ENCODE measurements around the gene GGA2.

Gene GGA2

DNA sequence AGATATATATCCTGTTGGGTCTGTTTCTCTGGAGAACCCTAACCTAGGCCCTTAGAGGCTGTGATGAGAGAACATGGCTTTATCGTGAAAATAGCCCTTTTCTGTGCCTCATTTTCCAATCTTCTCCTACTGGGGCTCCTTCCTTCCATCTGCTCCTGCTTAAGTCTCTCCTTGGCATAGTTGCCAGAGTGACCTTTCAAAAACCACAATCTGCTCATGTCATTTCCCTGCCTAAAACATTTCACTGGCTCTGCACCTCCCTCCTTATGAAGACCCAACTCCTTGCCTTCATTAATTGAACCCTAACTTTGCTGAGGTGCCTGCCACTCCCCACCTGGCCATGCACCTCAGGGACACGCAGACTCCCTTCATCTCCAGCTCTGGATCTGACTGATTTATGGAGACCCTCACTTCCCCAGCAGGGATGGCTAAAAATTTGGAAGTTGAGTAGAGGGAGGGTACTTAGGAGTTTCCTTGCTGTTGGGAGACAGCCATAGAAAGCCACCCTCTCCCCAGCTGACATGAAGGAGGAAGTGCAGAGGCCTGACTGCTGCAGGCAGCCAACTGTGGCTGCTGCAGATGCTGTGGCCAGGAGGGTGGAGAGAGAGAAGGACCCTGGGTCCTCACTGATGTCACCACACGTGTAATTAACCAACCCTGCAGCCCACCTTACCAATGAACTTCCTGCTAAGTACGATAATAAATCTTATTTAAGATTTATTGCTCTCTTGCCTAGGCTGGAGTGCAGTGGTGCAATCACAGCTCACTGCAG, 6.3 kb upstream of the GGA2 start:
- H3K4me3 ChIP-seq (ENCODE audit: low read length), result no peak overlapping the region
- TF ChIP-seq ZNF274 (IDR thresholded peaks at IDR 0.05; ENCODE audit: low read depth, low read length), result no peak

DNA sequence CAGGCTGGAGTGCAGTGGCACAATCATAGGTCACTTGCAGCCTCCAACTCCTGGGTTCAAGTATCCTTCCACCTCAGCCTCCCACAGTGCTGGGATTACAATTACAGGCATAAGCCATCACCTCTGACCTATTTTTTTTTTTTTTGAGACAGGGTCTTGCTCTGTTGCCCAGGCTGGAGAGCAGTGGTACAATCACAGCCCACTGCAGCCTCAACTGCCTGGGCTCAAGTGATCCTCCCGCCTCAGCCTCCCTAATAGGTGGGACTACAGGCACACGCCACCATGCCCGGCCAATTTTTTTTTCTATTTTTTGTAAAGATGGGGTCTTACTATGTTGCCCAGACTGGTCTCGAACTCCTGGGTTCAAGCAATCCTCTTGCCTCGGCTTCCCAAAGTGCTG, 5.6 kb upstream of the GGA2 start:
- no peak overlapping the region for H3K4me3 ChIP-seq (ENCODE audit: low read length)
- no peak for TF ChIP-seq ZNF274 (IDR thresholded peaks at IDR 0.05; ENCODE audit: low read depth, low read length)

- no peak overlapping the region for H3K4me3 ChIP-seq (ENCODE audit: low read length)
- no peak for TF ChIP-seq ZNF274 (IDR thresholded peaks at IDR 0.05; ENCODE audit: low read depth, low read length)
These were observed 4.3 kb upstream of the GGA2 start for GRCh38 chr16:23514381-23515152.

DNA sequence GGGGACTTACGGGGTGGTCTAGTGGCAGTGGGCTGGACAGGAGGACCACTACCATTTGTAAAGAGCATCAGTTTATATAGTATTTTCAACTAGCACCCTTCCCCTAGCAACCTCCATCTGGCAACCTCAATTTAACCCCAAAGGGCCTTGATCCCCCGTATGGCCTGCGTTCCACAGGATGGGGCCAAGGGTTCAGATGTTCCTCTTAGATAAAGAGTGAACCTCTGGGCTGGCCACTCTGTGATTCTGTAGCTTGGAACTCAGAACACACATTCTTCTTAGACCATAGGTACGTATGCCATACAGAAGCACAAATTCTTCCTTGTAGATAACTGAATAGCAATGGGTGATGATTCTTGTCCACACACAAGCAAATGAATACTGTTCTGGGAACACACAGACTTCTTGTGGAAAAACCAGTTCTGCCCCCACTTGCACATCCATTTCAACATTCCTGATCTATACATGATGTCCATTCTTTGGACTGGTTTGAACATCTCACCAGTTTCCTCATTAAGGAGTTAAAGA, 1.9 kb upstream of the GGA2 start:
- H3K4me3 ChIP-seq (ENCODE audit: low read length), result no peak overlapping the region
- no peak for TF ChIP-seq ZNF274 (IDR thresholded peaks at IDR 0.05; ENCODE audit: low read depth, low read length)

GRCh38 chr16:23511731-23512130, 1.4 kb upstream of the GGA2 start:
- no peak overlapping the region for H3K4me3 ChIP-seq (ENCODE audit: low read length)

GRCh38 chr16:23510915-23511270, 599 bp upstream of the GGA2 start:
- peak overlapping the region; percentile 79; the same call in 1 of the 2 replicates for H3K4me3 ChIP-seq (ENCODE audit: low read length)

More at GRCh38 chr16:23511731-23512130, 1.4 kb upstream of the GGA2 start:
- TF ChIP-seq ZNF274 (IDR thresholded peaks at IDR 0.05; ENCODE audit: low read depth, low read length), result no peak

DNA sequence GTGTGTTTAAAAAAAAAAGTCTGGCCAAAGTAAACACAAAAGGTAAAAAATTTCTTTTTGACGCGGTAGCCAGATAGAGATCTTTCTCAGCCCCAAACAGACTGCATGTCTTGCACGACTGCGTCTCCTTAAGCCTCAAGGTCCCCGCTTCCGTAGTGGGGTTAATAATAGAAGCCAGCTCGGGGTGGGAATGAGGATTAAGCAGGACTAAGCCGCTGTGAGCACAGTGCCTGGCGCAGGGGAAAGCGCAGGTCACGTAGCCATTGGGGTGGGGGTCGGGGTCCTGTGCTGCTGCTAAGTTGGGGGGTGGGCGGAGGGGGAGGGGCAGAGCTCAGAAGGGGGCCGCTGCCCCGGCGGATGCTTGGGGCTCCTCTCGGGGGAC, 521 bp downstream of the GGA2 start:
- TF ChIP-seq ZNF274 (IDR thresholded peaks at IDR 0.05; ENCODE audit: low read depth, low read length), result no peak
- peak overlapping the region; percentile 79 for H3K4me3 ChIP-seq (ENCODE audit: low read length)

GRCh38 chr16:23509441-23509754, 896 bp downstream of the GGA2 start:
- TF ChIP-seq ZNF274 (IDR thresholded peaks at IDR 0.05; ENCODE audit: low read depth, low read length), result no peak
- H3K4me3 ChIP-seq (ENCODE audit: low read length), result peak overlapping the region; percentile 79

- H3K4me3 ChIP-seq (ENCODE audit: low read length), result peak overlapping the region; percentile 79
- TF ChIP-seq ZNF274 (IDR thresholded peaks at IDR 0.05; ENCODE audit: low read depth, low read length), result no peak
These were observed 1.5 kb downstream of the GGA2 start for GRCh38 chr16:23508589-23509440.

DNA sequence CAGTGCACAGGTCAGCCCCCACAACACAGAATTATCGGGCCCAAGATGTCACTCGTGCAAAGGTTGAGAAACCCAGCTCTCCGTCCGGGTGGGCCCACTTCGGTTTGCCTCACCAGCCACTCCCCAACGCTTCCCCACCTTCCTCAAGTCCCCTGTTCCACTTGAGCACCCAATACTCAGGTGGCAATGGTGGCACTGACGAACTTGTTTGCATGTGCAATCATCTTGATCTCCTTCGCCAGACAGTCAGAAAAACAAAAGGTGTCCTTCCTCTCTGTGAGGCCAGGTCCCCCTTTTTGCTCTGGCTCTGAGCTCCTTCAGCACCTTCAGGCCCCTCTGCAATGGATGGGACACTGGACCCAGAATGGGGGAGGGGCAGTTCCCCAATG, 3.7 kb downstream of the GGA2 start:
- H3K4me3 ChIP-seq (ENCODE audit: low read length), result peak overlapping the region; percentile 7; the same call in 1 of the 2 replicates
- no peak for TF ChIP-seq ZNF274 (IDR thresholded peaks at IDR 0.05; ENCODE audit: low read depth, low read length)

GRCh38 chr16:23505671-23506605, 4.4 kb downstream of the GGA2 start:
- H3K4me3 ChIP-seq (ENCODE audit: low read length), result peak overlapping the region; percentile 13; the same call in 1 of the 2 replicates

GRCh38 chr16:23505180-23505665, 5.1 kb downstream of the GGA2 start:
- no peak for TF ChIP-seq ZNF274 (IDR thresholded peaks at IDR 0.05; ENCODE audit: low read depth, low read length)
- peak overlapping the region; percentile 13; the same call in 1 of the 2 replicates for H3K4me3 ChIP-seq (ENCODE audit: low read length)

More at GRCh38 chr16:23505671-23506605, 4.4 kb downstream of the GGA2 start:
- TF ChIP-seq ZNF274 (IDR thresholded peaks at IDR 0.05; ENCODE audit: low read depth, low read length), result no peak

Data from GM08714 (cell line).